Measurements from ENCODE around the gene ZNF556. TPM values are rescaled to one million over a fixed set of nuclear protein-coding genes. Genes with fewer than 3 reads are reported as not detected.

ZNF556 gene
- total and polyA plus RNA-seq, 4 donors = 0.02 to 0.09 TPM; not detected in 2

GRCh38 chr19:2877398-2878331 lies 10.5 kb downstream of the ZNF556 start:
- no peak overlapping the region for H3K9ac ChIP-seq (ENCODE audit: insufficient read depth in 1 of 2, low read length in 2 of 2)
- WGBS, 2 donors = 90% methylated on average over 32 of the region's 32 CpGs
- TF ChIP-seq CTCF (IDR thresholded peaks at IDR 0.05; ENCODE audit: control extremely low read depth, extremely low read depth) = no peak
- DNase-seq = no peak
- H3K4me1 ChIP-seq (ENCODE audit: control insufficient read depth in 5 of 5, insufficient read depth in 5 of 5, low read length in 5 of 5) = no peaks in the 10 kb centered on the region
- no peak for ATAC-seq (ENCODE audit: insufficient read depth, low FRiP score)
- no peak overlapping the region for H3K27ac ChIP-seq (ENCODE audit: low read depth in 1 of 2, low read length in 1 of 2)
- H3K4me3 ChIP-seq = no peak overlapping the region
- no peaks in the 10 kb centered on the region for H3K36me3 ChIP-seq (ENCODE audit: control insufficient read depth in 4 of 4, insufficient read depth in 4 of 4, low read length in 4 of 4)
- H3K9me3 ChIP-seq (ENCODE audit: control insufficient read depth in 4 of 4, insufficient read depth in 3 of 4, low read length in 3 of 4) = peaks cover 0 to 14% (median 9%) of the 10 kb centered on the region in 4 donors
- H3K27me3 ChIP-seq (ENCODE audit: control insufficient read depth in 3 of 3, insufficient read depth in 3 of 3, low read length in 2 of 3) = no peaks in the 10 kb centered on the region

GRCh38 chr19:2883686-2884439 lies 16.7 kb downstream of the ZNF556 start:
- H3K9me3 ChIP-seq (ENCODE audit: control insufficient read depth in 4 of 4, insufficient read depth in 3 of 4, low read length in 3 of 4) = no peaks in the 10 kb centered on the region
- no peaks in the 10 kb centered on the region for H3K27me3 ChIP-seq (ENCODE audit: control insufficient read depth in 3 of 3, insufficient read depth in 3 of 3, low read length in 2 of 3)
- ATAC-seq (ENCODE audit: insufficient read depth, low FRiP score) = no peak
- no peak for DNase-seq
- H3K36me3 ChIP-seq (ENCODE audit: control insufficient read depth in 4 of 4, insufficient read depth in 4 of 4, low read length in 4 of 4) = no peaks in the 10 kb centered on the region
- WGBS, 2 donors = 84 to 85% methylated on average over 14 of the region's 14 CpGs
- peaks cover 0 to 1% (median 0%) of the 10 kb centered on the region in 5 donors for H3K4me1 ChIP-seq (ENCODE audit: control insufficient read depth in 5 of 5, insufficient read depth in 5 of 5, low read length in 5 of 5)
- no peak overlapping the region for H3K4me3 ChIP-seq
- no peak overlapping the region for H3K9ac ChIP-seq (ENCODE audit: insufficient read depth in 1 of 2, low read length in 2 of 2)
- no peak for TF ChIP-seq CTCF (IDR thresholded peaks at IDR 0.05; ENCODE audit: control extremely low read depth, extremely low read depth)
- H3K27ac ChIP-seq (ENCODE audit: low read depth in 1 of 2, low read length in 1 of 2) = no peak overlapping the region

- peaks cover 0 to 1% (median 0%) of the 10 kb centered on the region in 5 donors for H3K4me1 ChIP-seq (ENCODE audit: control insufficient read depth in 5 of 5, insufficient read depth in 5 of 5, low read length in 5 of 5)
- no peak for ATAC-seq (ENCODE audit: insufficient read depth, low FRiP score)
- no peak for TF ChIP-seq CTCF (IDR thresholded peaks at IDR 0.05; ENCODE audit: control extremely low read depth, extremely low read depth)
- H3K27ac ChIP-seq (ENCODE audit: low read depth in 1 of 2, low read length in 1 of 2) = no peak overlapping the region
- no peaks in the 10 kb centered on the region for H3K27me3 ChIP-seq (ENCODE audit: control insufficient read depth in 3 of 3, insufficient read depth in 3 of 3, low read length in 2 of 3)
- DNase-seq = no peak
- no peak overlapping the region for H3K9ac ChIP-seq (ENCODE audit: insufficient read depth in 1 of 2, low read length in 2 of 2)
- no peaks in the 10 kb centered on the region for H3K36me3 ChIP-seq (ENCODE audit: control insufficient read depth in 4 of 4, insufficient read depth in 4 of 4, low read length in 4 of 4)
- H3K9me3 ChIP-seq (ENCODE audit: control insufficient read depth in 4 of 4, insufficient read depth in 3 of 4, low read length in 3 of 4) = no peaks in the 10 kb centered on the region
- WGBS, 2 donors = 88 to 93% methylated on average over 17 of the region's 17 CpGs
- H3K4me3 ChIP-seq = no peak overlapping the region
Observed at GRCh38 chr19:2885736-2886135, 18.6 kb downstream of the ZNF556 start.

Measured in lung (tissue), 12 donors.